HEK293 (cell line): ENCODE results near the gene FAM118A.

ENCODE experiments used
- CTCF ChIA-PET: fragments of 350-600 bp; formaldehyde crosslinking; extraction: SDS; loops from one replicate; lab custom pipeline; 2021; ENCODE audit warnings: antibody characterized with exemption; lab: Yijun Ruan, JAX
- POLR2A ChIA-PET: fragments of 300-600 bp; formaldehyde crosslinking; extraction: SDS; loops from one replicate; lab custom pipeline; 2020; ENCODE audit warnings: antibody characterized with exemption, inconsistent platforms; lab: Yijun Ruan, JAX
- H3K27ac ChIP-seq: fragments of 200-500 bp; sonication (Bioruptor generic); 2 replicates; pipeline ENCODE4 v1.5.1; 2014; ENCODE audit warnings: low read depth, low read length, control low read depth, inconsistent platforms; ENCODE audit errors: extremely low read depth
- H3K36me3 ChIP-seq, 2 experiments: fragments of 200-500 bp in 1 of 2; sonication (Bioruptor generic) in 1 of 2; 1 replicate in 1 of 2; 2 replicates in 1 of 2; pipeline ENCODE4 v1.5.1; 2014 to 2017; ENCODE audit warnings: inconsistent platforms in 2 of 2, low read length in 2 of 2; ENCODE audit not compliant: control insufficient read depth in 2 of 2, insufficient read depth in 1 of 2
- H3K4me1 ChIP-seq: fragments of 200-500 bp; sonication (Bioruptor generic); 2 replicates; pipeline ENCODE4 v1.5.1; 2014; ENCODE audit warnings: mild to moderate bottlenecking, low read length, inconsistent platforms; ENCODE audit not compliant: control insufficient read depth, insufficient read depth
- H3K4me3 ChIP-seq: 2 replicates; pipeline ENCODE4 v1.5.1; 2011; ENCODE audit warnings: low read depth, mild to moderate bottlenecking, control low read depth, low read length, moderate library complexity
- H3K9me3 ChIP-seq: fragments of 200-500 bp; sonication (Bioruptor generic); 2 replicates; pipeline ENCODE4 v1.5.1; 2014; ENCODE audit warnings: low read depth, low read length, inconsistent platforms; ENCODE audit not compliant: control insufficient read depth, insufficient read depth
- GLI4 ChIP-seq: fragments of 450-650 bp; formaldehyde crosslinking; IDR thresholded peaks from 2 replicates; pipeline ENCODE4 v1.5.1; 2016; ENCODE audit warnings: missing biosample characterization, missing genetic modification characterization
- KLF10 ChIP-seq: fragments of 450-650 bp; IDR thresholded peaks from 2 replicates; pipeline ENCODE4 v1.5.1; 2018; ENCODE audit warnings: missing biosample characterization, mild to moderate bottlenecking, missing genetic modification characterization
- TCF7L2 ChIP-seq: IDR thresholded peaks from 2 replicates; pipeline ENCODE4 v1.6.1; 2011; ENCODE audit warnings: low read depth, mild to moderate bottlenecking, inconsistent platforms, low read length, moderate library complexity, borderline replicate concordance
- TRIM28 ChIP-seq: IDR thresholded peaks from 2 replicates; pipeline ENCODE4 v1.6.1; 2011; ENCODE audit warnings: low read length, control low read depth, borderline replicate concordance
- ZBTB21 ChIP-seq: fragments of 450-650 bp; formaldehyde crosslinking; IDR thresholded peaks from 2 replicates; pipeline ENCODE4 v1.5.1; 2017; ENCODE audit warnings: missing biosample characterization, missing genetic modification characterization
- ZBTB8A ChIP-seq: fragments of 450-650 bp; formaldehyde crosslinking; IDR thresholded peaks from 2 replicates; pipeline ENCODE4 v1.5.1; 2016; ENCODE audit warnings: missing biosample characterization, missing genetic modification characterization
- ZNF214 ChIP-seq: fragments of 450-650 bp; formaldehyde crosslinking; IDR thresholded peaks from 2 replicates; pipeline ENCODE4 v1.5.1; 2017; ENCODE audit warnings: missing biosample characterization, mild to moderate bottlenecking, missing genetic modification characterization, borderline replicate concordance
- ZNF335 ChIP-seq: fragments of 450-650 bp; formaldehyde crosslinking; conservative IDR thresholded peaks from 2 replicates; pipeline ENCODE4 v1.5.1; 2016; ENCODE audit warnings: missing biosample characterization, missing genetic modification characterization
- ZNF341 ChIP-seq: fragments of 450-650 bp; formaldehyde crosslinking; IDR thresholded peaks from 2 replicates; pipeline ENCODE4; 2016; ENCODE audit warnings: low read depth, missing biosample characterization, missing genetic modification characterization
- ZNF558 ChIP-seq: fragments of 450-650 bp; formaldehyde crosslinking; IDR thresholded peaks from 2 replicates; pipeline ENCODE4 v1.5.1; 2016; ENCODE audit warnings: missing biosample characterization, missing genetic modification characterization
- ZNF561 ChIP-seq: fragments of 450-650 bp; IDR thresholded peaks from 2 replicates; pipeline ENCODE4 v1.5.1; 2018; ENCODE audit warnings: missing biosample characterization, missing genetic modification characterization, borderline replicate concordance
- ZNF610 ChIP-seq: fragments of 450-650 bp; formaldehyde crosslinking; IDR thresholded peaks from 2 replicates; pipeline ENCODE4 v1.5.1; 2016; ENCODE audit warnings: missing biosample characterization, missing genetic modification characterization, borderline replicate concordance
- ZNF677 ChIP-seq: fragments of 450-650 bp; IDR thresholded peaks from 2 replicates; pipeline ENCODE4 v1.5.0; 2018; ENCODE audit warnings: missing biosample characterization, mild to moderate bottlenecking, missing genetic modification characterization, moderate library complexity
- ZNF747 ChIP-seq: fragments of 450-650 bp; formaldehyde crosslinking; IDR thresholded peaks from 2 replicates; pipeline ENCODE4 v1.5.1; 2016; ENCODE audit warnings: missing biosample characterization, missing genetic modification characterization
- ZNF830 ChIP-seq: fragments of 450-650 bp; IDR thresholded peaks from 2 replicates; pipeline ENCODE4 v1.5.0; 2018; ENCODE audit warnings: missing biosample characterization, missing genetic modification characterization, low read depth, mild to moderate bottlenecking, moderate library complexity
- TF ChIP-seq, protein P1 (sequence below): fragments of 450-650 bp; formaldehyde crosslinking; IDR thresholded peaks from 2 replicates; pipeline ENCODE4 v1.5.1; 2016; ENCODE audit warnings: missing biosample characterization, missing genetic modification characterization
- TF ChIP-seq, protein P2 (sequence below): fragments of 450-650 bp; formaldehyde crosslinking; IDR thresholded peaks from 2 replicates; pipeline ENCODE4 v1.5.0; 2017; ENCODE audit warnings: missing biosample characterization, missing genetic modification characterization, borderline replicate concordance
- TF ChIP-seq, protein P3 (sequence below): fragments of 450-650 bp; formaldehyde crosslinking; IDR thresholded peaks from 2 replicates; pipeline ENCODE4 v1.5.1; 2016; ENCODE audit warnings: missing biosample characterization, missing genetic modification characterization
- TF ChIP-seq, protein P4 (sequence below): fragments of 450-650 bp; formaldehyde crosslinking; IDR thresholded peaks from 2 replicates; pipeline ENCODE4 v1.5.1; 2017; ENCODE audit warnings: missing biosample characterization, missing genetic modification characterization

Gene FAM118A

DNA sequence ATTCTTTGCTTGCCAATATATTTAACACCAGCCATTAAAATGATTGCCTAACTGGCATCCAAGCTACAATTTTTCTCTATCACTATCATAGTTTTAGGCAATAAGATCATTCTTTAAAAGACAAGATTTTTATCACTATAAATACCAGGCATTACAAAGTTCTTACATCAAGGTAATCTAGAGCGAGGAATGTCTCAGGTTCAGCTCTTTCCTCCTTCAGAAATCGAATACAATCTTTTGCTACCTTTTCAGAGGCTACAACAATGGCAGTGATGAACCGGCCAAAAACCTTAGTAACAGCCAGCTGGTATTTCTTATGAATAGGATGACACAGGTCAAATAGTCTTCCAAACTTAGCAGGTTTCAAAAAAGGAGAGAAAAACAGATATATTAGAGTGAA lies 79.8 kb downstream of the FAM118A start:
- H3K27ac ChIP-seq = no peak overlapping the region
- TF ChIP-seq ZNF830 (tag by site-specific recombination) = no peak
- TF ChIP-seq ZNF214 (tag by site-specific recombination) = no peak
- TF ChIP-seq, protein P1, sequence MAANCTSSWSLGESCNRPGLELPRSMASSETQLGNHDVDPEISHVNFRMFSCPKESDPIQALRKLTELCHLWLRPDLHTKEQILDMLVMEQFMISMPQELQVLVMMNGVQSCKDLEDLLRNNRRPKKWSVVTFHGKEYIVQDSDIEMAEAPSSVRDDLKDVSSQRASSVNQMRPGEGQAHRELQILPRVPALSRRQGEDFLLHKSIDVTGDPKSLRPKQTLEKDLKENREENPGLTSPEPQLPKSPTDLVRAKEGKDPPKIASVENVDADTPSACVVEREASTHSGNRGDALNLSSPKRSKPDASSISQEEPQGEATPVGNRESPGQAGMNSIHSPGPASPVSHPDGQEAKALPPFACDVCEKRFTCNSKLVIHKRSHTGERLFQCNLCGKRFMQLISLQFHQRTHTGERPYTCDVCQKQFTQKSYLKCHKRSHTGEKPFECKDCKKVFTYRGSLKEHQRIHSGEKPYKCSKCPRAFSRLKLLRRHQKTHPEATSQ (tag by site-specific recombination) = no peak
- TF ChIP-seq ZNF341 (tag by site-specific recombination) = no peak
- no peak for TF ChIP-seq GLI4
- TF ChIP-seq ZNF558 (tag by site-specific recombination) = no peak
- TF ChIP-seq, protein P2, sequence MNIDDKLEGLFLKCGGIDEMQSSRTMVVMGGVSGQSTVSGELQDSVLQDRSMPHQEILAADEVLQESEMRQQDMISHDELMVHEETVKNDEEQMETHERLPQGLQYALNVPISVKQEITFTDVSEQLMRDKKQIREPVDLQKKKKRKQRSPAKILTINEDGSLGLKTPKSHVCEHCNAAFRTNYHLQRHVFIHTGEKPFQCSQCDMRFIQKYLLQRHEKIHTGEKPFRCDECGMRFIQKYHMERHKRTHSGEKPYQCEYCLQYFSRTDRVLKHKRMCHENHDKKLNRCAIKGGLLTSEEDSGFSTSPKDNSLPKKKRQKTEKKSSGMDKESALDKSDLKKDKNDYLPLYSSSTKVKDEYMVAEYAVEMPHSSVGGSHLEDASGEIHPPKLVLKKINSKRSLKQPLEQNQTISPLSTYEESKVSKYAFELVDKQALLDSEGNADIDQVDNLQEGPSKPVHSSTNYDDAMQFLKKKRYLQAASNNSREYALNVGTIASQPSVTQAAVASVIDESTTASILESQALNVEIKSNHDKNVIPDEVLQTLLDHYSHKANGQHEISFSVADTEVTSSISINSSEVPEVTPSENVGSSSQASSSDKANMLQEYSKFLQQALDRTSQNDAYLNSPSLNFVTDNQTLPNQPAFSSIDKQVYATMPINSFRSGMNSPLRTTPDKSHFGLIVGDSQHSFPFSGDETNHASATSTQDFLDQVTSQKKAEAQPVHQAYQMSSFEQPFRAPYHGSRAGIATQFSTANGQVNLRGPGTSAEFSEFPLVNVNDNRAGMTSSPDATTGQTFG (tag by site-specific recombination) = no peak
- no peak for TF ChIP-seq TCF7L2
- TF ChIP-seq, protein P3, sequence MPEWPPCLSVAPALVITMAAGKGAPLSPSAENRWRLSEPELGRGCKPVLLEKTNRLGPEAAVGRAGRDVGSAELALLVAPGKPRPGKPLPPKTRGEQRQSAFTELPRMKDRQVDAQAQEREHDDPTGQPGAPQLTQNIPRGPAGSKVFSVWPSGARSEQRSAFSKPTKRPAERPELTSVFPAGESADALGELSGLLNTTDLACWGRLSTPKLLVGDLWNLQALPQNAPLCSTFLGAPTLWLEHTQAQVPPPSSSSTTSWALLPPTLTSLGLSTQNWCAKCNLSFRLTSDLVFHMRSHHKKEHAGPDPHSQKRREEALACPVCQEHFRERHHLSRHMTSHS (tag by site-specific recombination) = no peak
- TF ChIP-seq, protein P4, sequence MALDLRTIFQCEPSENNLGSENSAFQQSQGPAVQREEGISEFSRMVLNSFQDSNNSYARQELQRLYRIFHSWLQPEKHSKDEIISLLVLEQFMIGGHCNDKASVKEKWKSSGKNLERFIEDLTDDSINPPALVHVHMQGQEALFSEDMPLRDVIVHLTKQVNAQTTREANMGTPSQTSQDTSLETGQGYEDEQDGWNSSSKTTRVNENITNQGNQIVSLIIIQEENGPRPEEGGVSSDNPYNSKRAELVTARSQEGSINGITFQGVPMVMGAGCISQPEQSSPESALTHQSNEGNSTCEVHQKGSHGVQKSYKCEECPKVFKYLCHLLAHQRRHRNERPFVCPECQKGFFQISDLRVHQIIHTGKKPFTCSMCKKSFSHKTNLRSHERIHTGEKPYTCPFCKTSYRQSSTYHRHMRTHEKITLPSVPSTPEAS (tag by site-specific recombination) = no peak
- TF ChIP-seq KLF10 (tag by site-specific recombination) = no peak
- TF ChIP-seq ZBTB8A (tag by site-specific recombination) = no peak
- no peak for TF ChIP-seq TRIM28
- no peak for TF ChIP-seq ZNF561 (tag by site-specific recombination)
- no peak for TF ChIP-seq ZNF677
- no peak for TF ChIP-seq ZNF335 (tag by site-specific recombination)
- TF ChIP-seq ZNF610 (tag by site-specific recombination) = no peak
- no peak for TF ChIP-seq ZBTB21 (tag by site-specific recombination)
- TF ChIP-seq ZNF747 (tag by site-specific recombination) = no peak
- TF ChIP-seq, all 188 proteins: peak for 0
- H3K36me3 ChIP-seq = no peaks in the 10 kb centered on the region
- POLR2A ChIA-PET = interaction anchor here (0.6 to 1.0 kb wide), 3 partner anchors 11 to 380 kb away, joined by 3 to 4 read pairs (median 4); no protein-coding TSS in a partner anchor
- H3K4me3 ChIP-seq = no peak overlapping the region
- CTCF ChIA-PET = no interaction called here
- no peaks in the 10 kb centered on the region for H3K9me3 ChIP-seq
- no peaks in the 10 kb centered on the region for H3K4me1 ChIP-seq
